RCC 7860 (cell line): ENCODE data around the gene POLN.

Source experiments
- DNase-seq: peaks from one replicate; pipeline ENCODE4 v3.0.0-alpha.2; 2015; ENCODE audit warnings: low spot score
- FAIRE-seq: peaks from 2 replicates; lab custom pipeline; 2012; peaks lifted over from hg19 to GRCh38; lab: Jason Lieb, UNC

Gene POLN

DNA sequence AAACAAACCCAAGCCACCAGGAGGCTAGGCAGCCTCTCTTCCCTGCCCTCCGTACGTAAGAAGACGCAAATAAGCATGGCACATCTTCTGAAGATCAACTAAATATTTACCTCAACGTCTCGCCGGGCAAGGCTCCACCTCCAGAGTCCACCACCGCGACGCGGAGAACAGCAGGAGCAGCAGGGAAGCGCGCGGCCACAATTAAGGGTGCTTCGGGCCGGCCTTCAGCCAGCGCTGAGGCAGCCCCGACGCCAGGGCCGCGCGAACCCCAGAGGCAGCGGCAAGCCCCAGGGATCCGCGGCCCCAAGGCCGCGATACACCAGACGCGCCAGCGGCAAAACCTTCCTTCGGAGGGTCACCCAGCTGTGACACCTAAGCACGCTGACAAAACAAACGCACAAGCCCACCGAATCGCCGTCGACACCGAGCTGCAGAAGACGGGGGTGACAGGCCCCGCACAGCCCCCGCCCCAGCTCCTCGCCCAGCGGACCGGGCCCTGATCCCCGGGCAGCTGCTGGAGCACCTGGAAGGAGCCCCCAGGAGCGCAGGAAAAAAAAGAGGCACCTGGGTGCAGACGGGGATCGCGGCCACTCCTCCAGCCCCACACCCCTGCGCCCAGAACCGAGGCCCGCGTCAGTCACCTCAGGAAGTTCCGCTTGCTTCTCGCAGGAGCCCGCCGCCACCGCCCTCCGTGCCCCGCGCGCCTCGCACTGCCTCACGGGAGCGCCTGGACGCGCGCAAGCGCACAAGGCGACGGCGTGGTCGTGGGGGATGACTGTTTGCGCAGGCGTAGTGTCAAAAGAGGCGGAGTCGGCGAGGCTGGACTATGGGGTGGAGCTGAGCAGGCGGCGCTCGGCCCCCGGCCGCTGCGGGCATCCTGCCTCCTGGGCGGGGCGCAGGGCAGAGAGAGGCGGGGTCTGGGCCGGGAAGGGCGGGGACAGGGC, at the start of gene POLN, which contains the start of gene HAUS3:
Gene POLN (minus strand): TSS at position 712 of the 944 bp plus-strand sequence. CDS start 12,890 bp downstream, outside the sequence.
Gene HAUS3 (minus strand): TSS at position 712 of the 944 bp plus-strand sequence. CDS start 1,175 bp downstream, outside the sequence.
- DNase-seq, result peak; percentile 94
- peak; percentile 62 for FAIRE-seq

- FAIRE-seq (no peak), DNase-seq (no peak)
These were observed 49.2 kb upstream of the POLN start for GRCh38 chr4:2290974-2291704.

- DNase-seq, result no peak
- no peak for FAIRE-seq
These were observed 48.6 kb upstream of the POLN start for GRCh38 chr4:2290488-2290887.

DNA sequence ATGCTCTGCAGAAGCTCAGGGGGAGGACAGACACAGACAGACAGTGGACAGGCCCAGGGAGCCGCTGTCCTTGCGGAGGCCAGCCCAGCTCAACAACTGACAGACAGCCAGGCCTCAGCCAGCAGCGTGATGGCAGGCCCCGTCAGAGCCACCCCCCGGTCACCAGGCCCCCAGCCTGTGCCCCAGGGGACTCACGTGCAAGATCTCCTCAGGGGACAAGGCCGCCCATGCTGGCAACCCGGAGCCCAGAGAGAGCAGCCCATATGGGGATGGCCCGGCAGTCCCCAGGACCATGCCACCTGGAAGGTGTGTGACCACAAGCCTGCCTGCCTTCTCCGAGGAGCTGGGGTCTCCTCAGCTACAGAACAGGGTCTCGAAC, 48.0 kb upstream of the POLN start:
- FAIRE-seq (no peak), DNase-seq (no peak)

DNA sequence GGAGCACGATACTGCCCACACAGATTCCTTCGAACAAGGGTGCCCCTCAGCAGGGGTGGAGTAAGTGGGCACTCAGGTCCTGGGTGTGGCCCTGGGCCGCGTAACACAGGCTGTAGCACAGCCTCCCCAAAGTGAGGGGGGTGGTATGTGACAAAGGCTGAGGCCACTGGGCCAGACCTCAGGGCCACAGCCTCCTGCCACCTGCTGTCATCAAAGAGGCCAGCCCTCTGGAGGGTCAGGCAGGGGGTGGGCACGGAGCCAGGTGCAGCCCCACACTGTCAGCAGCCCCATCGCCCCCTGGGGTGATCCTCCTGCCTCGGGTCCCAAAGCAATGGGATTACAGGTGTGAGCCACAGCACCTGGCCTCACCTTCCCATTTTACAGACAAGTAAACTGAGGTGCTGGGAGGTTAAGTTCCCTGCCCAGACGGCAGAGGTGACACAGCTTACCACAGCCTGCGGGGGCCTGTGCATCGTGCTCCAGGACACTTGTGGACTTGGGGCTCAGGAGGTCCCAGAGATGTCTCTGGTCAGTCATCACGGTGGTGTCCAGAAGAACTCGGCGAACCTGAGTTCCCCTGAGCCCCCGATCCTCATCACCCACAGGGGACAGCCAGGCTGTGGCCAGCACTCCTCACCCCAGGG, 47.5 kb upstream of the POLN start:
- DNase-seq (no peak), FAIRE-seq (no peak)

DNA sequence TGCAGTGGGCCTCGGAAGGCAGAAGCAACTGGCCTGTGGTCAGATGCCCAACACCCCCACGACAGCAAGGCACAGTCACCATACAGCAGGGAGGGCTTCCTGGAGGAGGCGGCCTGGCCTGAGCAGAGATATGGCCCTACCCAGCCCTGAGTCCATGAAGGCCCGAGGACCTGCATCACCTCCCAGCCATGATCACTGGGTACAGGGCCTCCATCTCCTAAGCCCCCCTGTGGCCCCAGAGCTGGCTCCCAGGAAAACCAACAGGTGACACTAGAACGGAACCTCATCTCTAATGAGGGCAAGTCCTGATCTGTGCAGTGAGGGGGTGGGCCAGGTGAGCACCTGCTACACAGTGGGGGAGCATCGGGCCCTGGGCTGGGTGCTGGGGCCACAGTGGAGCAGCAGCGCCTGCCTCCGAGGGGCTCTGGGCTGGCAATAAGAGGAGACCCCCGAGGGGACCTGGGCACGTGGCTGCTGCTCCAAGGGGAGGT, 46.2 kb upstream of the POLN start:
- FAIRE-seq (no peak), DNase-seq (no peak)

GRCh38 chr4:2287594-2287915, 45.6 kb upstream of the POLN start:
- DNase-seq (no peak), FAIRE-seq (no peak)

- DNase-seq, result no peak
- FAIRE-seq, result no peak
These were observed 45.1 kb upstream of the POLN start for GRCh38 chr4:2286904-2287593.

GRCh38 chr4:2285613-2286381, 43.9 kb upstream of the POLN start:
- no peak for FAIRE-seq
- no peak for DNase-seq

- peak; percentile 25 for DNase-seq
- FAIRE-seq, result no peak
These were observed 43.2 kb upstream of the POLN start for GRCh38 chr4:2284934-2285612.

DNA sequence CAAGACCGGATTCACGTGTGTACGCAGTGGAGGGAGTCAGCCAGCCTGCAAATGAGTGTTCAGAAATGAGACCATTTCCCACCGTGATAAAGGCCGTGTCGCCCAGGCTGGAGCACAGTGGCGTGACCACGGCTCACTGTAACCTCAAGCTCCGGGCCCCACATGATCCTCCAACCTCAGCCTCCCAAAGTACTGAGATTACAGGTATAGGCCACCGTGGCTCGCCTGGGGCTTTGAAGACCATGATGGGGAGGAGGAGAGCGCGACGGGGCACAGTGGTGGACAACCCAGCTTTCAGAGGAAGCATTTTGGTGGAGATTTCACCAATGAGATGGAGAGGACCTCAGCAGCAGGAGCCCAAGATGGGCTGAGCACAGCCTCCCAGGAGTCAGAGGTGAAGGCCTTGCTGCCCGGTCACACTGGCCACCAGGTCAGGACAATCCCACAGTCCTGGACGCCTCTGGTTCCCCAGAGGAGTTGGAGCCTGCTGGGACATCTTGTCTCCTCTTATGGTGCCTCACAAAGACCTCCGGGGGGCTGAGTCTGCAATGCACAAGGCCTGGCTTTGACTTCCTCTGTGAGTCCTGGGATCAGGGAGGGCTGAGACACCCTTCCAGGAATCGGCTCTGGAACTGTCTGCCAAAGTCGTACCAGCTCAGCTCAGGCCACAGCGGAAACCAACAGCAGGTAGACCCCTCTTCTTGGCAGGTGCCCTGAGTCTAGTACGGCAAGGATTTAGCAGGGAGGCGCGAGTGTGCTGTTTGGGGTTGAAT, 42.4 kb upstream of the POLN start:
- no peak for DNase-seq
- no peak for FAIRE-seq

DNA sequence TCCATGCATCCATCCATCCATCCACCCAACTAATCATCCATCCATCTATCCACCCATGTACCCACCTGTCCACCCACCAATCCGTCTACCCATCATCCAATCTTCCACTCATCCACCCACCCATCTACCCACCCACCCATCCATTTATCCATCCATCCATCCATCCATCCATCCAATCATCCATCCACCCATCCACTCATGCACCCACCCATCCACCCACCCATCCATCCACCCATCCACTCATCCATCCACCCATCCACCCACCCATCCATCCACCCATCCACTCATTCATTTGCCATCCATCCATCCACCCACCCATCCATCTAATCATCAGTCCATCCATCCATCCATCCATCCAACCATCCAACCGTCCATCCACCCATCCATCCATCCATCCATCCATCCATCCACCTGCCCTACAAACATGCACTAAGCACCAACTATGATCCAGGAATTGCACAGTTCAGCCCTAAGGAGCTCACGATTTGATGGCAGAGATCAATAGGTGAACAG, 41.3 kb upstream of the POLN start:
- no peak for FAIRE-seq
- no peak for DNase-seq

DNA sequence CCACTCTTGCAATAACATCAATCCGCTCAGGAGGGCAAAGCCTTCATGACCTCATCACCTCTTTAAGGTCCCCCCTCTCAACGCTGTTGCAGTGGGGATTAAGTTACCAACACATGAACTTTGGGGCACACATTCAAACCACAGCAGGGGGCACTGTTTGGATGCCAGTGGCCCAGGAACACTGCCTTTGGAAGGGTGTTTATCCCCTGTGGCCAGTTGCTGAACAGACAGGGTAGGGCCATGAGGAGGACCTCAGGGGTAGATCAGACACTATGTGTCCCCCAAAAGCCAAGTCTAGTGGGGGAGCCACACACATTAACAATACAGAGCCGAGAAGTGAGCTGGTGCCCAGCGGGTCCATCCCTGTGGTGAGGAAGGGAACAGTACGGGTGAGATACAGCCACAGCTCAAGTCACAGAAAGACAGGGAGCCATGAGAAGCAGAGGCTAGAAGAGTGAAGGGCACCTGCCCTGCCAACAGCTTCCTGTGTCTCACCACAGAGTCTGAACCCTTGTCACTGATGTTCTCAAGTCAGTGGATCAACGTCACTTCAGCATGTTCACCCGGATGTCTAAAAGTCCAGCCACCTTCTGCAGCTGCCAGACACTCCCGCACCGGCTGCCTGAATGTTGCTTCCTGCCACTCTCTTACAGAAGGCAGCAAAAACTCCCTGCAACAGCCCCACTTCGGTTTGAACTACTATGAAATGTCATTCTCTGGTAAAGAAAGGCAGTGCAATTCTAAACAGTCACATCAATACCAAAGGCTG, 39.8 kb upstream of the POLN start:
- FAIRE-seq (no peak), DNase-seq (no peak)

- FAIRE-seq (no peak), DNase-seq (no peak)
These were observed 38.8 kb upstream of the POLN start for GRCh38 chr4:2280531-2281300.

DNA sequence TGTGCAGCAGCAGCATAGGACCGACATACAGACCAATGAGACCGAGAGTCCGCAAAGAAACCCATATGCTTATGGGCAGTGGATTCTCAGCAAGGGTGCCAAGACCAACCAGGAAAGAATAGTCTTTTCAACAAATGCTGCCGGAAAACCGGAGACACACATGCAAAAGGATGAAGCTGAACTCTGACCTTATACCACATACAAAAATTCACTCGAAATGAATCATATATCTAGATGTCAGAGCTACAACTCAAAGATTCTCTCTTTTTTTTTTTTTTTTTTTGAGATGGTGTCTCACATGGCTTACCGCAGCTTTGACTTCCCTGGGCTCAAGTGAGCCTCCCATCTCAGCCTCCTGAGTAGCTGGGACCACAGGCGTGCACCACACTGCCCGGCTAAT, 36.0 kb upstream of the POLN start:
- no peak for DNase-seq
- no peak for FAIRE-seq

DNA sequence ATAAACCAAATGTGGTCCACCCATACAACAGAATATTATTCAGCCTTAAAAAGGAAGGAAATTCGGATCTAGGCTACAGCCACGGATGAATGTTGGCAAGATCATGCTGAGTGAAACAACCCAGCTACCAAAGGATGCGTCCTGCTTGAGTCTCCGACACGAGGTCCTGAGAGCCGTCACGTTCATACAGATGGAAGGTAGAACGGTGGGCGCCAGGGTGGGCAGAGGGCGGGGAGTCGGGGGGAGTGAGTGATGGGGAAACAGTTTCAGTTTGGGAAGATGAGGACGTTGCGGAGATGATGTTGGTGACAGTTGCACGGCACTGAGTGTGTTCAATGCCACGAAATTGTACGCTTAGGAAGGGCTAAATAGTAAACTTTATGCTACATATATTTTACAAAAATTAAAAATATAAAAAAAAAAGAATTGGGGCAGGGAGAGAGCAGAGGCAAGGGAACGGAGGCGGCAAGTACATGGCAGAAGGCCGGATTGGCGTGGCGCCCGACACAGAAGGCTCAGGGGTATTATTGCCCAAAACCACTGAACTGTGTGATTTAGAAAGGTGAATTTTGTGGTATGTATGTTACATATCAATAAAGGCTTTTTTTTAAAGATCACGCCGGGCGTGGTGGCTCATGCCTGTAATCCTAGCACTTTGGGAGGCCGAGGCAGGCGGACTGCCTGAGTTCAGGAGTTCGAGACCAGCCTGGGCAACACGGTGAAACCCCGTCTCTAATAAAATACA, 34.8 kb upstream of the POLN start:
- FAIRE-seq, result no peak
- DNase-seq, result no peak
